ENCODE measurements around the gene NCAM1. TPM values are rescaled to one million over a fixed set of nuclear protein-coding genes. Genes with fewer than 3 reads are reported as not detected.

Gene NCAM1
- total RNA-seq, 3 donors from 2014 or later: 6.3 to 97.0 (median 9.3) TPM

- no peak for ATAC-seq
- no peak overlapping the region for H3K4me3 ChIP-seq
- no peaks in the 10 kb centered on the region for H3K36me3 ChIP-seq (ENCODE audit: low read depth)
- no peak for DNase-seq
- intact Hi-C loops (cut with DNase I, micrococcal nuclease): no loop called here
- TF ChIP-seq, protein P1, sequence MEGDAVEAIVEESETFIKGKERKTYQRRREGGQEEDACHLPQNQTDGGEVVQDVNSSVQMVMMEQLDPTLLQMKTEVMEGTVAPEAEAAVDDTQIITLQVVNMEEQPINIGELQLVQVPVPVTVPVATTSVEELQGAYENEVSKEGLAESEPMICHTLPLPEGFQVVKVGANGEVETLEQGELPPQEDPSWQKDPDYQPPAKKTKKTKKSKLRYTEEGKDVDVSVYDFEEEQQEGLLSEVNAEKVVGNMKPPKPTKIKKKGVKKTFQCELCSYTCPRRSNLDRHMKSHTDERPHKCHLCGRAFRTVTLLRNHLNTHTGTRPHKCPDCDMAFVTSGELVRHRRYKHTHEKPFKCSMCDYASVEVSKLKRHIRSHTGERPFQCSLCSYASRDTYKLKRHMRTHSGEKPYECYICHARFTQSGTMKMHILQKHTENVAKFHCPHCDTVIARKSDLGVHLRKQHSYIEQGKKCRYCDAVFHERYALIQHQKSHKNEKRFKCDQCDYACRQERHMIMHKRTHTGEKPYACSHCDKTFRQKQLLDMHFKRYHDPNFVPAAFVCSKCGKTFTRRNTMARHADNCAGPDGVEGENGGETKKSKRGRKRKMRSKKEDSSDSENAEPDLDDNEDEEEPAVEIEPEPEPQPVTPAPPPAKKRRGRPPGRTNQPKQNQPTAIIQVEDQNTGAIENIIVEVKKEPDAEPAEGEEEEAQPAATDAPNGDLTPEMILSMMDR (IDR thresholded peaks at IDR 0.05): no peak
- no peaks in the 10 kb centered on the region for H3K4me1 ChIP-seq (ENCODE audit: low read depth)
- no peaks in the 10 kb centered on the region for H3K9me3 ChIP-seq
Observed at GRCh38 chr11:112997857-112998466, 36.7 kb downstream of the NCAM1 start.

GRCh38 chr11:112999520-112999919 lies 38.3 kb downstream of the NCAM1 start:
- DNase-seq: no peak

GRCh38 chr11:113001709-113002108 lies 40.5 kb downstream of the NCAM1 start:
- H3K36me3 ChIP-seq (ENCODE audit: low read depth): no peaks in the 10 kb centered on the region
- intact Hi-C loops (cut with DNase I, micrococcal nuclease): no loop called here
- no peaks in the 10 kb centered on the region for H3K9me3 ChIP-seq
- H3K4me3 ChIP-seq: no peak overlapping the region
- DNase-seq (no peak), ATAC-seq (no peak)
- no peaks in the 10 kb centered on the region for H3K4me1 ChIP-seq (ENCODE audit: low read depth)
- TF ChIP-seq, protein P1 (IDR thresholded peaks at IDR 0.05): no peak

More at GRCh38 chr11:112999520-112999919, 38.3 kb downstream of the NCAM1 start:
- TF ChIP-seq, protein P1 (IDR thresholded peaks at IDR 0.05): no peak
- no peak overlapping the region for H3K4me3 ChIP-seq
- no peaks in the 10 kb centered on the region for H3K4me1 ChIP-seq (ENCODE audit: low read depth)
- no peak for ATAC-seq
- no peaks in the 10 kb centered on the region for H3K9me3 ChIP-seq
- no peaks in the 10 kb centered on the region for H3K36me3 ChIP-seq (ENCODE audit: low read depth)
- intact Hi-C loops (cut with DNase I, micrococcal nuclease): no loop called here

DNA sequence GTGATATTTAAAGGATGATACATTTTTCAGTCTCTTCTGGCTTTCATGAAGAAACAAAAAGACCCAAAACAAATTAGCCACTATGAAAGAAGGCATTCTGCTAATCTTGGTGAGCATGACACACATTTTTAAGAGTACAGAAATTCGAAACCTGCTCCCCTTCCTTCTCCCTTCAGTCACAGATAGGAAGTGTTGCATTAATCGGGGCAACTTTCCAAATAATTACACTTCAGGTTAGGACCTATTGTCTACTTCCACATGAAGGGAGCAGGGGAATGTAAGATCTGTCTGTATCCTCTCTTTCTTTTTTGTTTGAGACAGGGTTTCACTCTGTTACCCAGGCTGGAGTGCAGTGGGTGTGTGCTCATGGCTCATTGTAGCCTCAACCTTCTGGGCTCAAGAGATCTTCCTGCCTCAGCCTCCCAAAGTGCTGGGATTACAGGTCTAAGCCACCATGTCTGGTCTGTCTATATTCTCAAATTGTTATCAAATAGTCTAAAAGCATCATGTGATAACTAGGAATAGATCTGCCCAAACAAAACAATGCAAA lies 45.8 kb downstream of the NCAM1 start:
- H3K36me3 ChIP-seq (ENCODE audit: low read depth): no peaks in the 10 kb centered on the region
- no peak overlapping the region for H3K4me3 ChIP-seq
- TF ChIP-seq, protein P1 (IDR thresholded peaks at IDR 0.05): no peak
- H3K4me1 ChIP-seq (ENCODE audit: low read depth): no peaks in the 10 kb centered on the region
- no peak for DNase-seq
- H3K9me3 ChIP-seq: no peaks in the 10 kb centered on the region
- no peak for ATAC-seq
- intact Hi-C loops (cut with DNase I, micrococcal nuclease): no loop called here

DNA sequence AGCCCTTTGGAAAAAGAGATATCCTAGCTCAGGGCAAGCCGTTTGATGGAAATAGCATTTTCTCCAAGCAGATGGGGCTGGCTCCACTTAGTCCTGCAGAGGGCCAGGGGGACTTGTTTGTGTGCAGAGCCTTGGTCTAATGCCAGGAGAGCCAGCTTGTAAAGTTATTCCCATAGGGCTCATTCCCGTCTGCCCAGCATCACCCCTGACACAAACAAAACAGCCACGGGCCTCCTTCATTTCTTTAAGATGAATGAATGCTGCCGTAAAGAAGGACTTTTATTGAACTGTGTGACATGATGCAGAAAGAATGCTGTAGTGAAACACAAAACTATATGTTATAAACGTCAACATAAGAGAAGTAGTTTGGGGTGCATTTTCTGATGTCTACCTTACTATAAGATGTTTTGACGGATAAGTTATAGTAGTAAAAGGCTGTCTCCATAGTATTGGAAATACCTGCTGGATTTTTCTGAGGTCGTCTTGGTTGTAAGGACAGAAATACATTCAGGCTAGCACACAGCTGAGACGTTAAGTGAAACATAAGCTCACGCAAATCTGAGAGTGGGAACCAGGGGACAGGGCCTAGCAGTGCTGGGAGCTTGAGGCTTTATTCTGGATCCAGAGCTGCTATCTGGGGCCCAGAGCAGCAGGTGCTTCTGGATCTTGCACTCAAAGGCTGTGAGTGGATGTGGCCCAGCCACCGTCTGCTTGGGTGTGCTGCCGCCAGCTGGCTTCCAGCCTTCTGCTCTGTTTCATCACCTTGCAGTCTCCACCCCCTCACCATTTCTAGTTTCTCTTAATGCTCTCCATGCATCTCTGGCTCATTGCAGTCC lies 53.3 kb downstream of the NCAM1 start:
- intact Hi-C loops (cut with DNase I, micrococcal nuclease): no loop called here

More for the DNA sequence above, 53.3 kb downstream of the NCAM1 start:
- TF ChIP-seq, protein P1 (IDR thresholded peaks at IDR 0.05): no peak
- no peaks in the 10 kb centered on the region for H3K9me3 ChIP-seq
- H3K36me3 ChIP-seq (ENCODE audit: low read depth): no peaks in the 10 kb centered on the region
- ATAC-seq (no peak), DNase-seq (peak in 1 of 3 donors; percentile 20)
- H3K4me1 ChIP-seq (ENCODE audit: low read depth): no peaks in the 10 kb centered on the region
- no peak overlapping the region for H3K4me3 ChIP-seq

Measured in mucosa of descending colon (tissue), 3 donors.